ENCODE measurements around the gene RARB.

RARB gene

GRCh38 chr3:25473246-25473645 lies 45.2 kb downstream of the RARB start:
- DNase-seq = no peak

GRCh38 chr3:25474052-25474451 lies 46.0 kb downstream of the RARB start:
- no peak for DNase-seq

GRCh38 chr3:25476639-25477038 lies 48.6 kb downstream of the RARB start:
- DNase-seq = no peak

GRCh38 chr3:25478211-25478757 lies 50.2 kb downstream of the RARB start:
- no peak for DNase-seq

- DNase-seq = no peak
Observed at GRCh38 chr3:25478964-25479726, 51.1 kb downstream of the RARB start.

GRCh38 chr3:25479727-25480010 lies 51.6 kb downstream of the RARB start:
- no peak for DNase-seq

- no peak for DNase-seq
Observed at GRCh38 chr3:25480811-25481210, 52.7 kb downstream of the RARB start.

GRCh38 chr3:25481386-25481785 lies 53.3 kb downstream of the RARB start:
- DNase-seq = no peak

- no peak for DNase-seq
Observed at GRCh38 chr3:25483456-25483855, 55.4 kb downstream of the RARB start.

- DNase-seq = no peak
Observed at GRCh38 chr3:25485673-25486072, 57.6 kb downstream of the RARB start.

GRCh38 chr3:25486932-25487331 lies 58.9 kb downstream of the RARB start:
- no peak for DNase-seq

- DNase-seq = no peak
Observed at GRCh38 chr3:25489858-25490593, 62.0 kb downstream of the RARB start.

GRCh38 chr3:25493246-25493645 lies 65.2 kb downstream of the RARB start:
- DNase-seq = no peak

GRCh38 chr3:25493786-25494185 lies 65.7 kb downstream of the RARB start:
- no peak for DNase-seq

- DNase-seq = no peak
Observed at GRCh38 chr3:25495304-25495703, 67.2 kb downstream of the RARB start.

GRCh38 chr3:25495726-25496253 lies 67.7 kb downstream of the RARB start:
- no peak for DNase-seq

- no peak for DNase-seq
Observed at GRCh38 chr3:25497096-25497495, 69.0 kb downstream of the RARB start.

GRCh38 chr3:25500706-25501210 lies 72.7 kb downstream of the RARB start:
- DNase-seq = no peak

GRCh38 chr3:25502233-25502632 lies 74.2 kb downstream of the RARB start:
- DNase-seq = no peak

- no peak for DNase-seq
Observed at GRCh38 chr3:25503898-25504301, 75.8 kb downstream of the RARB start.

GRCh38 chr3:25505581-25505980 lies 77.5 kb downstream of the RARB start:
- no peak for DNase-seq

GRCh38 chr3:25507811-25508210 lies 79.7 kb downstream of the RARB start:
- no peak for DNase-seq

- DNase-seq = no peak
Observed at GRCh38 chr3:25508433-25508832, 80.4 kb downstream of the RARB start.

- no peak for DNase-seq
Observed at GRCh38 chr3:25508901-25509300, 80.8 kb downstream of the RARB start.

Data from activated CD4-positive, alpha-beta T cell treated with anti-CD3 and anti-CD28 coated beads, Interleukin-2, amount 50 U/mL, for 4 hours (primary cell).